IPS-18a (cell line): Measurements from ENCODE around the gene FBXO45.

Source experiments
- H3K27ac ChIP-seq: one replicate; pipeline ENCODE4 v1.5.1; 2013; ENCODE audit warnings: low read length
- H3K27me3 ChIP-seq: one replicate; pipeline ENCODE4 v1.6.1; 2013; ENCODE audit warnings: mild to moderate bottlenecking, low read length; ENCODE audit not compliant: control insufficient read depth, insufficient read depth
- H3K36me3 ChIP-seq: one replicate; pipeline ENCODE4 v1.6.1; 2013; ENCODE audit warnings: low read depth, low read length; ENCODE audit not compliant: control insufficient read depth
- H3K4me1 ChIP-seq: one replicate; pipeline ENCODE4 v1.6.1; 2013; ENCODE audit warnings: low read depth, low read length; ENCODE audit not compliant: control insufficient read depth
- H3K4me3 ChIP-seq: one replicate; pipeline ENCODE4 v1.5.1; 2013; ENCODE audit warnings: low read length
- H3K9ac ChIP-seq: one replicate; pipeline ENCODE4 v1.6.1; 2013; ENCODE audit warnings: mild to moderate bottlenecking, low read length, moderate library complexity
- H3K9me3 ChIP-seq: one replicate; pipeline ENCODE4 v1.6.1; 2013; ENCODE audit warnings: low read depth, low read length; ENCODE audit not compliant: control insufficient read depth

Gene FBXO45

DNA sequence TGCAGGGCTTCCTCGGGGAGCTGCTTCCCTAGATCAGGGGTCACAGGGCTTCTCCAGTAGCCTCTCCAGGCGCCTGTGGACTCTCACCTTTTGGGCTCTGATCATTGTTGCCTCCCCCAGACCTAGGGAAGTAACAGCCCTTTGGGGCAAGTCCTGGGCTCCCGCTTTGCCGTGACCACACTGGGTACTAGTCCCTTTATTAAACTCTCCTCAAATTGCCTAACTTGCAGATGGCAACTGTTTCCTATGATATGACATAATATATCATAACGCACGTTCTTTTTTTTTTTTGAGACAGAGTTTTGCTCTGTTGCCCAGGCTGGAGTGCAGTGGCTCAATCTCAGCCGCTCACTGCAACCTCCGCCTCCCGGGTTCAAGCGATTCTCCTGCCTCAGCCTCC, 53.2 kb downstream of the FBXO45 start:
- H3K9me3 ChIP-seq: no peaks in the 10 kb centered on the region
- H3K36me3 ChIP-seq: no peaks in the 10 kb centered on the region
- peaks cover 3% of the 10 kb centered on the region for H3K4me1 ChIP-seq
- H3K4me3 ChIP-seq: no peak overlapping the region
- H3K9ac ChIP-seq: no peak overlapping the region
- no peak overlapping the region for H3K27ac ChIP-seq
- H3K27me3 ChIP-seq: no peaks in the 10 kb centered on the region

DNA sequence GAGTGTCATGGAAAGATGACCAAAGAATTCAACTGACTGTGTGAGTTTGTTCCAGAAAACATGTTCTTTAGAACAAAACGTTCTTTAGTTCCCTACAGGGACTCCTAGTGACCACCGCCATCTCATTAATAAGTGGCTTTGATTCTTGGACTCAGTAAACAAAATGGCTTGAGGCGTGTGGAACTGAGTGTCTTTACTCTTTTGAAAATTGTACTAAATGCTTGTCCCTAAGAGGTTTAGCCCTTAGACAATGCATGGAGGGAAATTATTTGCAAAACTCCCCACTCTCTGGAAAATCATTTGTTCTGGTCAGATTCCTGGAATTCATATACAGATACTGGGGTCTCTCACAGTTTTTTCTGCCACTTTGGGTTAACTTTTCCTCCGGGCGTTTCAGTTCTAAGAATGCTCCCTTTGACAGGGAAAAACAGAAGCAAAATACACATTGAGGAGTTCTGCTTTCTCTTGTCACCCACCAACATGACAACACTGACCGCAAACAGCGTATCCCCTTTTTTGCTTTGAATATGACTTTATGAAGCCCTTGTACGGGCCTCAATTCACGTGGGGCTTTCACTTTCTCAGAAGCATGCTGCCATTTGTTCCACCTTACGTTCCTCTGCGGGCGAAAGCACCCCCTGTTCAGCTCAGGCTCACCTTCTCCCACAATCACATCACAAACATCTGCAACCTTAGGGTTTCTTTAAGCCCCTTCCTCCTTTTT, 55.8 kb downstream of the FBXO45 start:
- Histone ChIP-seq H3K9ac (no peak overlapping the region), H3K27ac (no peak overlapping the region), H3K4me1 (peaks cover 3% of the 10 kb centered on the region), H3K4me3 (no peak overlapping the region), H3K27me3 (no peaks in the 10 kb centered on the region), H3K36me3 (no peaks in the 10 kb centered on the region), H3K9me3 (no peaks in the 10 kb centered on the region)

DNA sequence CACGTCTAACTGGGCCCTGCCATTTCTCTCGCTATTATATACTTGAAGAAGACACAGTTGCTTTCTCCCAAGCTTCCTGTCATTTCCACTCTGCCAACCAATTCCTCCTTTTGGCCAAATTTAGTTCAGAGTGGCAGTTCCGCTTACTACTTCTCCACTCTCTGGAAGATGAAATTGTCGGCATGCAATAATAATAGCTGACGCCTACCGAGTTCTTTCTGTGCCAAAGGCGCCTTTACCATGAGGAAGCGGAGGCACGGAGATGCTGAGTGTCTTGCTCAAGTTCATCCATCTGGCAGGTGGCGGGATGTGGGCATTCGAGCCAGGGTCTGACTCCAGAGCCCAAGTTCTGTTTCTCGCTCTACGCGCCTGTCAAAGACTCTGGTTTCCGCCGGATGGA, 56.4 kb downstream of the FBXO45 start:
- no peaks in the 10 kb centered on the region for H3K9me3 ChIP-seq
- H3K36me3 ChIP-seq: no peaks in the 10 kb centered on the region
- no peak overlapping the region for H3K9ac ChIP-seq
- H3K4me1 ChIP-seq: peaks cover 2% of the 10 kb centered on the region
- no peak overlapping the region for H3K27ac ChIP-seq
- H3K27me3 ChIP-seq: no peaks in the 10 kb centered on the region
- no peak overlapping the region for H3K4me3 ChIP-seq

DNA sequence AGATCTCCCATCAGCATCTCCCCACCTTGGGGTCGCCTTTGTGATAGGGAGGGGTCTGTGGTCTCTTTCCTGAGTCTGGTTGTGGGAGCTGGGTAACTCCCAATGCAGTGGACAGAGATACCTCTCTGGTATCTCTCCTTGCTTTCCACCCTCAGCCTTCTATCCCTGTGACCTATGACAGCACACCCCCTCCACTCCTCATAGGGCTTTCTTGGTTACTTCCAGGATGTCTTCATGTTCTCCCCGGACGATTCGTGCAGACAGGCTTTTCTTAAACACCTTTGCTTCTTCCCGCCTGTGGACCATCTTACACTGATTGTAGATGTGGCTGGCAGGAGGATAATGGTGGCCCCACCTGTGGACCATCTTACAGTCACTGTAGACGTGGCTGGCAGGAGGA, 56.9 kb downstream of the FBXO45 start:
- Histone ChIP-seq H3K4me1 (no peaks in the 10 kb centered on the region), H3K9ac (no peak overlapping the region), H3K27me3 (no peaks in the 10 kb centered on the region), H3K36me3 (no peaks in the 10 kb centered on the region), H3K4me3 (no peak overlapping the region), H3K9me3 (no peaks in the 10 kb centered on the region), H3K27ac (no peak overlapping the region)

DNA sequence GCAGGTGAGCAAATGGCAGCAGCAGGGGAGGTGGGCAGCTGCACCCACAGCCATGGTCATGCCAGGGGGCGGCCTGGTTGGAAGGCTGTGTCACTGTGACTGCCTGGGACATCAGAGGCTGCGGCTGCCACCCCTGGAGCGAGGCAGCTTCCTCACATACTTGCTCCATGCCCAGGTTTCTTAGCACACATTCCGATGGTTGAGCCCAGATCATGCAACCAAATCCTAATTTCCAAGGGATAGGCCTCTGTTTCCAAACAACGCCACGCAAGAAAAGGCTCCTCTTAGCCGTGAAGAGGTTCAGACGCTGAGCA, 59.4 kb downstream of the FBXO45 start:
- Histone ChIP-seq H3K27me3 (no peaks in the 10 kb centered on the region), H3K4me1 (peaks cover 9% of the 10 kb centered on the region), H3K27ac (no peak overlapping the region), H3K9ac (no peak overlapping the region), H3K9me3 (no peaks in the 10 kb centered on the region), H3K36me3 (no peaks in the 10 kb centered on the region), H3K4me3 (no peak overlapping the region)

DNA sequence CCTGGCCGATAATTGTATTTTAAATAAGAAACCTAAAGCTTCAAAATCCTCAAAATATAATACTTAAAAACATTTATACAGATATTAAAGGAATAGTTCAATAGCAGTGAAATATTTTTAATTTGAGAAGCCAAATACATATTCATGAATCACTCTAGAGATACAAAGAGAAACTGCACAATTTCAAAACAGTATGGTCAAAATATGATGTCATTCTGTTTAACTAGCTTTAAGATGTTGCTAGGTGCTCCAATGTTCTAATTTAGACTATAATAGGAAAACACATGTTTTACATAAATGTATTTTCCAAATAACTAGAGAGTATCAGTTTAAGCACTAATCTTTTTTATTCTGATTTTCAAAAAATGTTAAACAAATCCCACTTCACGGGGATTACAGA, 60.8 kb downstream of the FBXO45 start:
- Histone ChIP-seq H3K36me3 (no peaks in the 10 kb centered on the region), H3K4me1 (peaks cover 13% of the 10 kb centered on the region), H3K9ac (no peak overlapping the region), H3K27me3 (no peaks in the 10 kb centered on the region), H3K4me3 (no peak overlapping the region), H3K27ac (no peak overlapping the region), H3K9me3 (no peaks in the 10 kb centered on the region)

DNA sequence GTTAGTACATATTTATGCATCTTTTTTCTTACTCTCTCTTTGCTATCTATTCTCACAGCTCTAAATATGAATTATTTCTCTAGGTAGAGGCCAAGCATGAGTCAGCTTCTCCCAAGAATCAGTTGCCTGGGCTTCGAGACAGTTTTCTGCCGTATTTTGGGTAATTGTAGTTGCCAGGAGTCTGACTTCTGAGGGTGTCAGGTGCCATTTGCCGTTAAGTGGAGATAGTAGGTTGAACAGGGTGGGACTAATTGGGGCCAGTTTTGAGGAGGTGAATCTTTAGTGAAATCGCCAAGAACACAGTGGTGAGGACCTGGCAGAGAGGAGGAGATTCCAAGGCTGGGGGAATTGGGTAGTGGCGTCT, 63.2 kb downstream of the FBXO45 start:
- Histone ChIP-seq H3K9me3 (no peaks in the 10 kb centered on the region), H3K9ac (peak overlapping the region; percentile 83), H3K27ac (peak overlapping the region; percentile 94), H3K4me3 (peak overlapping the region; percentile 78), H3K36me3 (no peaks in the 10 kb centered on the region), H3K4me1 (peaks cover 13% of the 10 kb centered on the region), H3K27me3 (no peaks in the 10 kb centered on the region)

DNA sequence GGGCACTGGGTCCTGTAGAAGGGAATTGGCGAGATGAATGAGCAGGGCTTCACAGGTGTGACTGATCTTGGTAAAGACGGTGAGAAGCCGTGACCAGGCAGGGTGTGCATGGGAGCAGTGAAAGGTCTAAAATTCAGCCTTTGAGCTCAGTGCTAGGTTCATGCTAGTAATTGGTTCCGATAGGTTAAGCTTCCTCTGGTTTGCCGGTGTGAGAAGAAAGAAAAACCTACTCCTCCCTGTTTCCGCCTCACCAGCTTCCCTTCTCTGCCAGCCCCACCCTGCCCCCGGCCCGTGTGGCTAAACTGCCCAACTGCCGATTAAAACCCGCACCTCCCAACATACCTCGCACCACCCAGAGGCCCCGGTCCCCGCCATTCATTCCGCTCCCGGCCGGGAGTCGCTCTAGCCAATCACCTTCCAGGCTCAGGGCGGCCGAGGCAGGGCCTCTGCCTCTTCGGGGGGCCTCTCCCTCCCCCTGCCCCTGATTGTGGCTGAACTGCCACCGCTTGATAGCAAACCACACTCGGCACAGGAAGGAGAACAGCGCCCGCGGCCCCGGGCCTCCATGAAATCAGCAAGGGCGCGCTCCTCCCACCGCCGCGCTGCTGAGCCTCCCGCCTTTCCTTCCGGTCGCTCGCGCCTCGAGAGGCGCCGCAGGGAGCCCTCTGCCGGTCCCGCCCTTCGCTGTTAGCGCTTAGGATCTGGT, 63.7 kb downstream of the FBXO45 start:
- Histone ChIP-seq H3K27me3 (no peaks in the 10 kb centered on the region), H3K9me3 (no peaks in the 10 kb centered on the region), H3K4me3 (peak overlapping the region; percentile 78), H3K9ac (peak overlapping the region; percentile 83), H3K4me1 (peaks cover 13% of the 10 kb centered on the region), H3K36me3 (no peaks in the 10 kb centered on the region), H3K27ac (peak overlapping the region; percentile 94)

DNA sequence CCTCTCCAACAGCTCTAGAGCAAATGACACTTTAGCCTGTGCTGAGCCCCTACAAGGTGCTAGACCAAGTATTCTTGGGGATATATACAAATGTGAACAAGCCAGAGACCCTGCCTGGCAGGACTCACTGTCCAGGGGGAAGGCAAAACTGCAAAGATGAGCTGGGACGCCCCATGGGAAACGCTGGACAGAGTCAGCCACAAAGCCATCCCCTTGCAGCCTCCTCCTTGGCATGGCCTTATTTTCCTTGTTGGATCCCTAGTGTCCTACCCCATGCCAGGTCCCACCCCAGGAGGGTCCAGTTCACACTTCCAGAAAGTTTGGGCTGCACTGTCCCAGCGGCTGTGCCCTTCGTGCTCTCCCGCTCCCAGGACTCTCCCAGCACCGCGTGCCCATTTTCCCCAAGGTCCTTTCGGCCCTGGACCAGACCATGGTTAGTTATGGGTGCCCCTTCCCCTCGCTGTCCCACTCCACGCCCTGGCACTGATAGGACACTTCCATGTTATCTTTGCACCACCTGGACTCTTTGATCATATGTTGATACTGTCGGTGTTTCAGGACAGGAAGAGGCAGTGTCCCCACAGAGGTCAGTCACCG, 65.2 kb downstream of the FBXO45 start:
- H3K9me3 ChIP-seq: no peaks in the 10 kb centered on the region
- H3K4me1 ChIP-seq: peaks cover 13% of the 10 kb centered on the region
- no peak overlapping the region for H3K27ac ChIP-seq
- H3K36me3 ChIP-seq: no peaks in the 10 kb centered on the region
- peak overlapping the region; percentile 83 for H3K9ac ChIP-seq
- H3K27me3 ChIP-seq: peaks cover 4% of the 10 kb centered on the region
- no peak overlapping the region for H3K4me3 ChIP-seq

DNA sequence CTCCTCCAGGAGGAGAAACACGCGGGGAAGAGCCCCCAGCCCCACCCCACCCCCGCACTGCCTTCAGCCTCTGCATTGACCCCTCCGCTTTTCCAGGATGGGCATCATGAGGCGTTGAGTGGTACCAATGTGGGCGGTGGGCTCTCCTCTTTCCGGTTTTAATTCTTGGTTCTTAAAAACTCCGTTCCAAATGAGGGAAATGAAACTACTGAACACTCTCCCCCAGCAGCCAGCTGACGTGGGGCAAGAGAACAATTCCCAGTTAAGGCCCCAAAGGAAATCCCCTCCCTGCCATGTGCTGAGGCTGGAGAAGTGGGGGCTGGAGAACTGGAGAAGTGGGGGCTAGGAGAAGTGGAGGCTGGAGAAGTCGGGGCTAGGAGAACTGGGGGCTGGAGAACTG, 65.8 kb downstream of the FBXO45 start:
- Histone ChIP-seq H3K4me3 (no peak overlapping the region), H3K9ac (no peak overlapping the region), H3K4me1 (peaks cover 13% of the 10 kb centered on the region), H3K27me3 (peaks cover 9% of the 10 kb centered on the region), H3K27ac (no peak overlapping the region), H3K9me3 (no peaks in the 10 kb centered on the region), H3K36me3 (no peaks in the 10 kb centered on the region)

DNA sequence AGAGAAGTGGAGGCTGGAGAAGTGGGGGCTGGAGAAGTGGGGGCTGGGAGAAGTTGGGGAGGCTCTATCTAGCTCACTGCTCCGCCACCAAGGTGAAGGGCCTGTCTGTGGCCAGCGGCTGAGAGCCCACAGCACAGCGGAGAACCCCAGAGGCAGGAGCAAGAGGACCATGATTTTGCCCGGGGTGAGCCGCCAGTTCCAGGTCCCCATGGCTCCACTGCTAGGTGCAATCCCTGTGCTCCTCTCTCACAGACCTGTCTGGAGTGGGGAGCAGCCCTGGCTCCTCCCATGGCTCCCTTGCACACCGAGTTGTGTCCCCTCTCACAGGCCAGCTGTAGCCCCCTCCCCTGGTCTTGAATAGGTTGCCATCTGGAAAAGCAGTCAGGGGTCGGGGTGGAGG, 66.4 kb downstream of the FBXO45 start:
- Histone ChIP-seq H3K36me3 (no peaks in the 10 kb centered on the region), H3K4me1 (peaks cover 13% of the 10 kb centered on the region), H3K27me3 (peaks cover 14% of the 10 kb centered on the region), H3K27ac (no peak overlapping the region), H3K4me3 (no peak overlapping the region), H3K9ac (no peak overlapping the region), H3K9me3 (no peaks in the 10 kb centered on the region)
